Peyer's patch (tissue), 4 donors: ENCODE results near the gene SMAP1.

Experiments used
- CTCF ChIP-seq, 6 experiments: fragments of 450-650 bp in 4 of 6; fragments of 200-600 bp in 2 of 6; sonication (generic) in 1 of 6; IDR thresholded peaks; one replicate each; pipeline ENCODE4 v1.5.1; 2017 to 2019; ENCODE audit warnings: antibody characterized with exemption in 6 of 6, mild to moderate bottlenecking in 3 of 6, moderate library complexity in 1 of 6
- POLR2A ChIP-seq, 2 donors: fragments of 450-650 bp; IDR thresholded peaks; one replicate each; pipeline ENCODE4 v1.5.1; 2017; ENCODE audit warnings: antibody characterized with exemption in 2 of 2, mild to moderate bottlenecking in 2 of 2, moderate library complexity in 2 of 2

DNA sequence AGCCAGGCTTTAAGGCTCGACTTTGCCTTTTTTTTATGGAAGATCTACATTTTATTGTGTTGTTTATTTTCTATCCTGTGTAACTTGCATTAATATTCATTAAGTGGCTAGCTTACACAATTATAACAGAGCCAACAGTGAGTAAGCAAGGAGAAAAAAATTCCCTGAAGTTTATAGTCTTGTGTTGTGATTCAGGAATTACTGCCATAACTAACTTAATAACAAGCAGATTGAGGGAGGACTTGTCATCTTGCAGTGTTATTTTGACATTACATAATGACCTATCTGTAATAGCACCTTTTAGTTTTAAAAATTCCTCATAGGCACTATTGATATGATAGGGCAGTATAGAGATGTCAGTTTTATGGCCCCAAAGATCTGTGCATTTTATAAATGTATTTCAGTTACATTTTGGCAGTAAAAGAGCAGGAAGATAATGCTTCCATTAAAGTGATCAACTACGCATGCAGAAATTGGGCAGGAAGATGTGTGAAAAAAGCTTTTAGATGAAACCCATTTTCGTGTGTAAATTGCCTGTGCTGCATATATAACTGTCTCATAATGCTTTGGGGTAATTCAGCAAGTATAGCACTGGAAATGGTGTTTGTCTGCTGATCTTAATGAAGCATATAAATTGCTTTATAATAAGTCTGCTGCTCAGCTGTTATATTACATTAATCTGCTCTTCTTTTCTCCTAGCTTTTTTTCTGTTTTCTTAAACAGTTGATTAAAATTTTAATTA is 123.0 kb downstream of the SMAP1 start:
- TF ChIP-seq POLR2A (IDR thresholded peaks at IDR 0.05) (no peak), CTCF (IDR thresholded peaks at IDR 0.05) (no peak)
